ENCODE measurements around the gene APOBEC3B.
"Not testable (repeated sequence)": the region's sequence is repeated elsewhere in the genome, so short reads cannot be mapped to it uniquely, and the experiment has no call there.

The APOBEC3B gene

DNA sequence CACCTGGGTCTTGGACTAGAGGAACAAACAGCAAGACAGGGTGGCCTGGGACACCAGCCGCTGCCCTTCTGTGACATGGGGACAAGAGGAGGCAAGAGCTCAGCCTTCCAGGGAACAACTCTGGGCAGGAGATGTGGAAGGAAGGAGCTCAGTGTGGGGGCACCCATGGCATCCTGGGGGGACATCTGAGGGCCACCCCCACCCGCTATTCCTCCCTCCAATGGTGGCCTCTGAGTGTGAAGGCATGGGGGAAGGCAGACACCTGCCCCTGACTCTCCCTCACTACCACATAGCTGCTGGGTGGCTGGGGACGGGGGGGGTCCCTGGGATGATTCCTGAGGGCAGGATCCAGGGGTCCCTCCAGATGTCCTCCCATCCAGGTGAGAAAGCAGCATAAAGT, 4.5 kb downstream of the APOBEC3B start:
- Histone ChIP-seq H3K4me3 (ENCODE audit: low read depth in 1 of 2, low read length in 2 of 2) (no peak overlapping the region), H3K9me3 (ENCODE audit: insufficient read depth, low read length, severe bottlenecking) (no peaks in the 10 kb centered on the region), H3K36me3 (ENCODE audit: insufficient read depth, low read length) (no peaks in the 10 kb centered on the region), H3K4me2 (ENCODE audit: insufficient read depth, low read length) (no peak overlapping the region), H3K79me2 (ENCODE audit: insufficient read depth, low read length) (no peaks in the 10 kb centered on the region), H3K27me3 (ENCODE audit: insufficient read depth, low read length, poor library complexity) (no peaks in the 10 kb centered on the region), H3K9ac (ENCODE audit: low read depth, low read length) (no peak overlapping the region), H4K20me1 (ENCODE audit: insufficient read depth, low read length) (no peaks in the 10 kb centered on the region), H3K27ac (ENCODE audit: low read length) (no peak overlapping the region), H2AFZ (ENCODE audit: low read depth, low read length) (no peak overlapping the region), H3K4me1 (ENCODE audit: insufficient read depth, low read length) (peaks cover 5% of the 10 kb centered on the region; the same call in 1 of the 2 replicates)
- ATAC-seq (ENCODE audit: insufficient read depth, low read depth) (no peak), DNase-seq (no peak)
- no peak for TF ChIP-seq EZH2 (IDR thresholded peaks at IDR 0.05; ENCODE audit: borderline replicate concordance, low read depth, low read length, severe bottlenecking)
- TF ChIP-seq CTCF (IDR thresholded peaks at IDR 0.05; ENCODE audit: borderline replicate concordance, extremely low read depth, low read length, poor library complexity, severe bottlenecking): no peak

DNA sequence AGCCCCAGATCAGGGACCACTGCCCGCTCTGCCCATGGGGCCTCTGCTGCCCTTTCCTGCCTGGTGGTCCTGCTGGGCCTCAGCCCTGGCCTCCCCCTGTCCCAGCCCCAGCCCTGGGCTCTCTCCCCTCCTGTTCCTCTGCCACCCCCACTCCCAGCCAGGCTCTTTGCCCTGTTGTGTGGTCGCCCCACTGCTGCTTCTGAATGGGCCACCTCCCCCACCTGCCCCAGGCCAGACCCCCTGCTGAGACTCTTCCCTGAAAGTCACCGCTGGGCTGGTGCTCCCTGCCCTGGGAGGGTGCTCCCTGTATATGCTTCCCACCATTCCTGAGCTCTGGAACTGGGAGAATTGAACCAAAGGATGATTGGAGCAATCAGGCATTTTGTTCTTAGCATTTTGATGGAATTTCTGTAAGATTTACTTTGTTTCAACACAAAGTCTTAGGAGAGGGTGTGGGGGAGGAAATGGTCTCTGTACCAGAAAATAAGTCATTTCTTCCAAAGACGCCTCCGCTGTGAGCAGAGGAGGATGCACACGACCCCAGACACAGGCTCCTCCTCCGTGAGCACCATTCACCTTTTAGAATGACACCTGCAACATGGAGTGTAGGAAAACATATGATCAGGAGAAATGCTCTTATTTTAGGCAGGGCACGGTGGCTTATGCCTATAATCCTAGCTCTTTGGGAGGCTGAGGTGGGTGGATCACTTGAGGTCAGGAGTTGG, 5.2 kb downstream of the APOBEC3B start:
- Histone ChIP-seq H3K27me3 (ENCODE audit: insufficient read depth, low read length, poor library complexity) (no peaks in the 10 kb centered on the region), H3K79me2 (ENCODE audit: insufficient read depth, low read length) (no peaks in the 10 kb centered on the region), H3K36me3 (ENCODE audit: insufficient read depth, low read length) (no peaks in the 10 kb centered on the region), H3K9ac (ENCODE audit: low read depth, low read length) (no peak overlapping the region), H3K4me3 (ENCODE audit: low read depth in 1 of 2, low read length in 2 of 2) (no peak overlapping the region), H3K4me2 (ENCODE audit: insufficient read depth, low read length) (no peak overlapping the region), H4K20me1 (ENCODE audit: insufficient read depth, low read length) (no peaks in the 10 kb centered on the region), H3K4me1 (ENCODE audit: insufficient read depth, low read length) (no peaks in the 10 kb centered on the region), H3K9me3 (ENCODE audit: insufficient read depth, low read length, severe bottlenecking) (no peaks in the 10 kb centered on the region), H2AFZ (ENCODE audit: low read depth, low read length) (no peak overlapping the region), H3K27ac (ENCODE audit: low read length) (no peak overlapping the region)
- DNase-seq: no peak
- ATAC-seq (ENCODE audit: insufficient read depth, low read depth): no peak
- TF ChIP-seq EZH2 (IDR thresholded peaks at IDR 0.05; ENCODE audit: borderline replicate concordance, low read depth, low read length, severe bottlenecking): no peak
- no peak for TF ChIP-seq CTCF (IDR thresholded peaks at IDR 0.05; ENCODE audit: borderline replicate concordance, extremely low read depth, low read length, poor library complexity, severe bottlenecking)

DNA sequence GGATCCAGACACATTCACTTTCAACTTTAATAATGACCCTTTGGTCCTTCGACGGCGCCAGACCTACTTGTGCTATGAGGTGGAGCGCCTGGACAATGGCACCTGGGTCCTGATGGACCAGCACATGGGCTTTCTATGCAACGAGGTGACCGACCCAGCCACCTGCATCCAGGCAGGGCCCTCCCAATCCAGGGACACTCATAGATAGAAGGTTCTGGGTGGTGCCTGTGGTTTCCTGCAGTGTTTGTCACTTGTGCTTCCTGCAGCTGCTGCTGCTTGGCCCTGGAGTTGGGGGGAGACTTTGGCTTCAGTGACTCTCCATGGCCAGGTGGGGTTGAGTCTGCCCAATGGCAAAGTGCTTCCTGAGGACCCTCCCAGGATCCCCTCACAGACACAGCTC, 7.3 kb downstream of the APOBEC3B start:
- Histone ChIP-seq H3K4me3 (ENCODE audit: low read depth in 1 of 2, low read length in 2 of 2) (no peak overlapping the region), H3K9ac (ENCODE audit: low read depth, low read length) (no peak overlapping the region), H3K36me3 (ENCODE audit: insufficient read depth, low read length) (no peaks in the 10 kb centered on the region), H3K79me2 (ENCODE audit: insufficient read depth, low read length) (no peaks in the 10 kb centered on the region), H2AFZ (ENCODE audit: low read depth, low read length) (no peak overlapping the region), H3K4me2 (ENCODE audit: insufficient read depth, low read length) (no peak overlapping the region), H3K27me3 (ENCODE audit: insufficient read depth, low read length, poor library complexity) (no peaks in the 10 kb centered on the region), H3K27ac (ENCODE audit: low read length) (no peak overlapping the region), H3K9me3 (ENCODE audit: insufficient read depth, low read length, severe bottlenecking) (no peaks in the 10 kb centered on the region), H3K4me1 (ENCODE audit: insufficient read depth, low read length) (no peaks in the 10 kb centered on the region), H4K20me1 (ENCODE audit: insufficient read depth, low read length) (no peaks in the 10 kb centered on the region)
- TF ChIP-seq EZH2 (IDR thresholded peaks at IDR 0.05; ENCODE audit: borderline replicate concordance, low read depth, low read length, severe bottlenecking) (no peak), CTCF (IDR thresholded peaks at IDR 0.05; ENCODE audit: borderline replicate concordance, extremely low read depth, low read length, poor library complexity, severe bottlenecking) (no peak)
- no peak for ATAC-seq (ENCODE audit: insufficient read depth, low read depth)
- no peak for DNase-seq

- H3K4me1 ChIP-seq (ENCODE audit: insufficient read depth, low read length); H3K36me3 ChIP-seq (ENCODE audit: insufficient read depth, low read length); H3K27me3 ChIP-seq (ENCODE audit: insufficient read depth, low read length, poor library complexity); H3K9ac ChIP-seq (ENCODE audit: low read depth, low read length); H3K79me2 ChIP-seq (ENCODE audit: insufficient read depth, low read length); H2AFZ ChIP-seq (ENCODE audit: low read depth, low read length); H3K4me2 ChIP-seq (ENCODE audit: insufficient read depth, low read length); H3K4me3 ChIP-seq (ENCODE audit: low read depth in 1 of 2, low read length in 2 of 2); H3K9me3 ChIP-seq (ENCODE audit: insufficient read depth, low read length, severe bottlenecking); H3K27ac ChIP-seq (ENCODE audit: low read length); H4K20me1 ChIP-seq (ENCODE audit: insufficient read depth, low read length): not testable (repeated sequence)
- DNase-seq: peak; percentile 39
- peak; percentile 93 for ATAC-seq (ENCODE audit: insufficient read depth, low read depth)
Observed at GRCh38 chr22:38992871-38993371, 10.8 kb downstream of the APOBEC3B start.

Data from DND-41 (cell line).